Thyroid gland (tissue), 4 donors: ENCODE data around the gene GNB5.

Experiments
- CTCF ChIP-seq, 6 experiments: fragments of 200-600 bp in 3 of 6; fragments of 450-650 bp in 3 of 6; sonication (generic) in 3 of 6; IDR thresholded peaks; one replicate each; pipeline ENCODE4 v1.5.1; 2016 to 2019; ENCODE audit warnings: antibody characterized with exemption in 6 of 6, mild to moderate bottlenecking in 2 of 6, inconsistent platforms in 1 of 6, moderate library complexity in 1 of 6
- POLR2A ChIP-seq, 2 donors: fragments of 450-650 bp; IDR thresholded peaks; one replicate each; pipeline ENCODE4 v1.6.1; 2017; ENCODE audit warnings: antibody characterized with exemption in 2 of 2, mild to moderate bottlenecking in 2 of 2, moderate library complexity in 1 of 2

GRCh38 chr15:52102463-52102862 is 88.7 kb downstream of the GNB5 start:
- TF ChIP-seq CTCF (IDR thresholded peaks at IDR 0.05) = no peak
- TF ChIP-seq POLR2A (IDR thresholded peaks at IDR 0.05) = no peak
